Mammary epithelial cell (primary cell): ENCODE measurements around the gene WNT16.

ENCODE experiments used
- CTCF ChIP-seq, 2 donors: IDR thresholded peaks in 1 of 2; conservative IDR thresholded peaks in 1 of 2; 2 replicates each; pipeline ENCODE4 v1.5.1; 2011 to 2012; ENCODE audit warnings: inconsistent platforms in 2 of 2, low read length in 2 of 2, mild to moderate bottlenecking in 2 of 2, control low read depth in 1 of 2, low read depth in 1 of 2; ENCODE audit not compliant: insufficient read depth in 1 of 2; ENCODE audit errors: extremely low read depth in 1 of 2
- EZH2 ChIP-seq: IDR thresholded peaks from 2 replicates; pipeline ENCODE4 v1.6.1; 2012; ENCODE audit warnings: low read length, inconsistent platforms, borderline replicate concordance

- TF ChIP-seq CTCF (conservative IDR thresholded peaks at IDR 0.05 in 1 of 2, IDR thresholded peaks at IDR 0.05 in 1 of 2; ENCODE audit: extremely low read depth in 1 of 2, insufficient read depth in 1 of 2, low read depth in 1 of 2, low read length in 2 of 2) (no peak), EZH2 (no peak)
These were observed 5.1 kb upstream of the WNT16 start for GRCh38 chr7:121323515-121324302.
